ENCODE results near the gene PHF1.

DNA sequence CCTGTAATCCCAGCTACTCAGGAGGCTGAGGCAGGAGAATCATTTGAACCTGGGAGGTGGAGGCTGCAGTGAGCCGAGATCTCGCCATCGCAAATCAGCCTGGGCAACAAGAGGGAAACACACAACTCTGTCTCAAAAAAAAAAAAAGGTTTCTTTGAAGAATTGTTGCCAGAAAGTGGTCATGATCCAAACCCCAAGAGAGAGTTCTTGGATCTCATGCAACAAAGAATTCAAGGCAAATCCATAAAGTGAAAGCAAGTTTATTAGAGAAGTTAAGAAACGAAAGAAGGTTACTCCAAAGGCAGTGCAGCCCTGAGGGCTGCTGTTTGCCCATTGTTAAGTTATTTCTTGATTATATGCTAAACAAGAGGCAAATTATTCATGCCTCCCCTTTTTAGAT is 33.6 kb upstream of the PHF1 start:
- TF ChIP-seq, protein P1, sequence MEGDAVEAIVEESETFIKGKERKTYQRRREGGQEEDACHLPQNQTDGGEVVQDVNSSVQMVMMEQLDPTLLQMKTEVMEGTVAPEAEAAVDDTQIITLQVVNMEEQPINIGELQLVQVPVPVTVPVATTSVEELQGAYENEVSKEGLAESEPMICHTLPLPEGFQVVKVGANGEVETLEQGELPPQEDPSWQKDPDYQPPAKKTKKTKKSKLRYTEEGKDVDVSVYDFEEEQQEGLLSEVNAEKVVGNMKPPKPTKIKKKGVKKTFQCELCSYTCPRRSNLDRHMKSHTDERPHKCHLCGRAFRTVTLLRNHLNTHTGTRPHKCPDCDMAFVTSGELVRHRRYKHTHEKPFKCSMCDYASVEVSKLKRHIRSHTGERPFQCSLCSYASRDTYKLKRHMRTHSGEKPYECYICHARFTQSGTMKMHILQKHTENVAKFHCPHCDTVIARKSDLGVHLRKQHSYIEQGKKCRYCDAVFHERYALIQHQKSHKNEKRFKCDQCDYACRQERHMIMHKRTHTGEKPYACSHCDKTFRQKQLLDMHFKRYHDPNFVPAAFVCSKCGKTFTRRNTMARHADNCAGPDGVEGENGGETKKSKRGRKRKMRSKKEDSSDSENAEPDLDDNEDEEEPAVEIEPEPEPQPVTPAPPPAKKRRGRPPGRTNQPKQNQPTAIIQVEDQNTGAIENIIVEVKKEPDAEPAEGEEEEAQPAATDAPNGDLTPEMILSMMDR (IDR thresholded peaks at IDR 0.05) = no peak
- TF ChIP-seq POLR2AphosphoS5 (IDR thresholded peaks at IDR 0.05) = no peak
